NCI-H1417 (cell line): ENCODE results near the gene TACR2.

Experiments
- DNase-seq, 3 experiments: peaks; one replicate each; lab custom pipeline; 2025; lab: John Stamatoyannopoulos, UW

Gene TACR2

DNA sequence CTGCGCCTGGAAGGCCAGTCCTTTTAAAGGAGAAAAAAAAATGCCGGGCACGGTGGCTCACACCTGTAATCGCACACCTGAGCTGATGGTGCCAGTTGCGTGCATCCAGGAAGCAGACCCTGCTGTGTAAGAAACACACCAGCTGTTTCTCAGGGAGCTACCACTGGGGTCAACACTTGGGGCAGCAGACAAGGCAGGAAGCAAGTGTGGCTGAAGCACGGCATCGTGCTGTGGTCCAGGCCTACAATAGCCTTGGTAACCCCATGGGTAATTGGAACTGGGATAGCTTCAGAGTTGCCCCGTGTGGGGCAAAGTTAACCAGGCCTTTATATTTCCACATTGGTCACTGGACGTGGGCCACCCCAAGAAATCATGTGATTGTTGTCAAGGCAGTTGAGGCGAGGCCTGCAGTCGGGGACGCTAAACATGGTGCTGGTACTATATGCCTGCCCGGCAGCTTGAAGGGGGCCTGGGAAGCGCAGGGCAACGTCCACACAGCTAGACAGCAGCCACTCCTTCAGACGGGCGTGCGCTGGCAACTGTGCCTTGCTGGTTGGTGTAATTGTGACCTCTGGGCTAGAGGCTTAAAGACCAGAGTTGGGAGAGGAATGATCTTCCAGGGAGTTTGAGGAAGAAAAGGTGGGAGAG is 2.5 kb upstream of the TACR2 start:
- DNase-seq: no peak

DNA sequence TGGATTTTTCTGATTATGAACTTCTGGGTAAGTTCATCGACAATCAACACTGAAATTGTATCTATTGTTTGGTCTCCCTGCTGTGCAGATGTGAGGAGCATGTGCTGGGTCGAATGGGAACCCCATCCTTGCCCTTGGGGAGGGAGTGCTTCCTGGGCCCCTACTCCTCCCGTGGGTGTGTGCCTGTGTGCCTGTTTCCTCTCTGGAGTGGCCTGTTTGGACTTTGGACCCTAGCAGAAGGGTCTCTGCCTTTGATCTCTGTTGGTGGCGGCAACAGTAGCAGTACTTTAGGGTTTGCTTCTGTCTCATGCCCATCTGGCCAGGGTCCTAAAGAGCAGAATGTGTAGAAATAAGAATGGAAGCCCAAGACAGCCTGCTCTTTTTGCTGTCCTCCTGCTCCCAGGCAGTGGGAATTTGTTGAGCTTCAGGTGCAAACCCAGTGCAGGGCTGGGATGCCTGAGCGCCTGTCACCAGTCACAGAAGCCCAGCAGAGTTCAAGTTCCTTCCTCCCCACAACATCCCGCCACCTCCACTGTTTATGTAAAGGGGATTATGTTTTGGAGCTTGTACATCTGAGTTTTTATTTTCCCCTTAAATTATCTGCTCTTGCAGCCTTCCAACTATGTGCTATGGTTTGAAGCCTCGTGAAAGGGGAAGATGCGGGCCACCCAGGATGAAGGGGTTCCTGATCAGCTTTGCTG is 1.5 kb upstream of the TACR2 start:
- DNase-seq: no peak

DNA sequence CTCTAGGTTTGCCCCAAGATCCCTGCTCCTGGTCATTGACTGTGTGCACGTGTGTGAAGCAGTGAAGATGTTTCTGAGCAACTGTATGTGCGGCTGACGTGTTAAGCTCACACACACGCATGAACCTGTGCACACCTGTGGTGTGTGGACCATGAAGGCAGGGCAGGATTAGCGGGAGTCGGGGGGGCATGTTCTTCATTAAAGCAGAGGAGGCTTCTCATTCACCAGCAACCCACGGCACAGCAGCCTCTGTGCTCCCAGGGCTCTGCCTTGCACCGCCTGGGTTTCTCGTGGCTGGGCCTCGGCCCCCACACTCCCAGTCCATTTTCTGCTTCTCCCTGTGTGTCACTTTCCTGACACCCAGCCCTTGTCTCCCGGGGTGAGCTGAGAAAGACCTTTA is 824 bp upstream of the TACR2 start:
- DNase-seq: no peak

DNA sequence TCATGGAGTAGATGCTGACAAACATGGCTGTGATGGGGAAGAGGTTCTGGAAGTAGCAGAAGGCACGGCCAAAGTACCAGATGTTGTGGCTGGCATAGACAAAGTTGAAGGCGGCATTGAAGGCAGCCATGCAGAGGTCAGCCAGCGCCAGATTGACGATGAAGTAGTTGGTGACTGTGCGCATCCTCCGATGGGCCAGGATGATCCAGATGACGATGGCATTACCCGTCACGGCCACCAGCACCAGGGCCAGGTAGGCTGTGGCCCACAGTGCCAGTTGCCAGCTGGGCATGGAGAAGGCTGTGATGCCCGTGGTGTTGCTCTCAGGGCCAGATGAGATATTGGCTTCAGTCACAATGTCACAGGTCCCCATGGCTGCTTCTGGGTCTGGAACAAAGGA is 767 bp downstream of the TACR2 start:
- no peak for DNase-seq

DNA sequence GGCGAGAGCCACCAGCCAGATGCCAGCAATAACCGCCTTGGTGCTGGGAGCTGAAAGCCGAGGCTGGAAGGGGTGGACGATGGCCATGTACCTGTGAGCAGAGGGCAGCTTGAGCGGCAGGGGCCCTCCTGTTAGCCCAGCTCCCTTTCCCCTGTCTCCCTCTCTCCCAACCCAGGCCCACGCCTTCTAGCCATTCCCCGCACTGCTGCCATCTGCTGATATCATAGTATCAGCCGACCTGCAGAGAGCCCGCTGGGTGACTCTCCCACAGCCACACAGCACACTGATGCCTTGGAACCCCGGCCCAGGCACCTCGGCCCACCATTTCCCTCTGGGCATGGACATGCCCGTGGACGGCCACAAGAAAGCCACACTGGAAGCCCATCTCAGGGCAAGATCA is 1.7 kb downstream of the TACR2 start:
- no peak for DNase-seq

DNA sequence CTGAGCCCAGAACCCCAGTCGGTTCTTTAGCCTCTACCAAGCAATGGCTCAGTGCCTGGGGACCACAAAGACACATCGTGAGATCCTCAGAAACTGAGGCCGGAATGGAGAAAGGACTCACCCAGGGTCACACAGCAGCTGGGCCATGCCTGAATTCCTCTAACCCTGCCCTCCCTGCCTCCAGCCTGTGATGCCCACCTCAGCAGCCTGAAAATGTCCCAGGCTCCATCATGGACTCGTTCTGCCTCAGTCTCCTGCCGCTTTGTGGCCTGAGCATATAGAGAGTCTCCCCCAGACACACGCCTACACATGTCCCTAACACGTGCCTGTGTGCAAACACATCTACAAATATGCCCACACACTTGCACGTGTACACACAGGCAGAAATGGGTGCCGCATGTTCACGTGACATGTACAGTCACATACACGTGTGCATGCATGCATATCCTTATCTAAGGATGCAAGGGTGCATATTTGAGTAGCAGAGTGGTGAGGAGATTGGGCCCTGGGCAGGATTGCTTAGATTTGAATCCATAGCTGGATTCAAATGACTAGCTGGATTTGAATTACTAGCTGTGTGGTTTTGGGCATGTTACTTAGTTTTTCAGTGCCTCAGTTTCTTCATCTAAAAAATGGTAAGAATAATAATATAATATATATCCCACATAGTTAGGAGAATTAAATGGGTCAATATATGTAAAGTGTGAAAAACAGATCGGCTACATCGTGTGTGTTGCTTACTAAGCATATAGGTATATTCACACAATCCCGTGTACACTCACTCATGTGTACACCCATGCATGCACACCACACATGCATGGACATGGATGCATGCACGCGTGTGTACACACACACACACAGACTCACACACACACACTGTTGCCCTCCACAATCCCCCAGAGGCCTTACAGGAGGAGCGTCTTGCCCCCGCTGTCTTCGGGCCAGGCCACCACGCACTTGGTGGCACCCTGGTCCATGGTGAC is 2.4 kb downstream of the TACR2 start:
- no peak for DNase-seq

DNA sequence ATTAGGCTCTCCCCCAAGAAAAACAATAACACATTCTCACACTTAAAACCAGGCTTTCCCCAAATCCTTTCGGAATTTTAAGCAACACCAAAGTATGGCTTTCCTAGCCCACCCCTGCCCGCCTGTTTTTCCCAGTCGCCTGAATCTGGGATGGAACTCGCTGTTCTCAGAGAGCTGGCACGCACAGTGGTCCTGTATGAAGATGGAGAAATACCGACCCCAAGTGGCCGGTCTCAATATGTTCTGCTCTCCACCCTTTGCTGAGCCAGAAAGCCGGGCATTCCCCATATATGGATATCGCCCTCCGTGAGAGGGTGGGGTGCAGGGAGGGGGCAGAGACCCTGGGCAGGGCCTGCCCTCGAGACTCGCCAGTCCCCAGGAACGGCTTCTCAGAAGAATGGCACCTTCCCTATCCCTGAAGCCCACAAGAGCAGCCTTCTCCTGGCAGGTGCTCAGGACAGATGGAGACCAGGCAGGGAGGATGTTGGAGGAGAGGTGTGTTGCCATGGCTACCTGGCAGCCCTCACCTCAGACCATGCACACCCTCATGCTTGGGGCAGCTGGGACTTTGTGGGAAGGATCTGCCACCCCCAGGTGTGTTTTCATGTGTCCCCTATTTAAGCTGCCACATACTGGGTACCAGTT is 3.4 kb downstream of the TACR2 start:
- DNase-seq: peak in 1 of 3 experiments; percentile 18

DNA sequence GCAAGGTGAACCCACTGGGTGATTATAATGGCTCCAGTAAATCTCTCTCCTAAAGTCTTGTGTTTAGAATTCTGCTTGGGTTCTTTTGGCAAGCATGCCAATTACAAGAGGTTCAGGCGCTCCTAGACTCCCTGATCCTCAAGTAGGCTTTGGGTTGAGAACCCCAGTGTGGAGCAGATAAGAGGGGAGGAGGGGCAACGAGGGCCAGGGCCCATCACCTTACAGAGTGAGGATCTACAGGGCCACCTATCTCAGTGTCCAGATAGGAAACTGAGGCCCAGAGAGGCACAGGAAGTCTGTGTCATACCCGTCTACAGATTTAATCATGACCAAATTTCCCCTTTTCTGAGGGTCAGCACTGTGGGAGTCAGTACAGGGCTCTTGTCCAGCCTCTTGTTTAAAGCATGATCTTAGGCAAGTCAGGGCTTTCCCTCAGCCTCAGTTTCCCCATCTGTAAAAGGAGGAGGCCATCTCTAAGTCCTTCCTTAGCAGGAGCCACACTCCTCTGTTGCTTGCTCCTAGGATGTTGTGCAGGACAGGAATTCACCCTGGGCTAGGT is 4.4 kb downstream of the TACR2 start:
- DNase-seq: no peak

DNA sequence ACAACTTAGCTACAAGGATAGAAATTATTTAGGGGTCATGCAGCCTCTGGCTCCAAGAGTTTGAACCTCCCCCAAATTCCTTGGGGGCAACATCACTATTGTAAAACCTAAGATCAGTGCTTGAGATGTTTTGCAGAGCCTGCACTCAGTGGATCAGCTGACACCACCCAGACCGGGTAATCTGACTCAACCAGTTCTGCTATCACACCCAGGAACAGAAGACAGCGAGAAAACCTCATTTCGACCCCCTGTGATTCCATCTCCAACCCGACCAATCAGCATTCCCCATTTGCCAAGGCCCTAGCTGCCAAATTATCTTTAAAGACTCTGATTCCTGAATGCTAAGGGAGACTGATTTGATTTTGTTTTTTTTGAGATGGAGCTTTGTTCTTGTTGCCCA is 5.2 kb downstream of the TACR2 start:
- no peak for DNase-seq

DNA sequence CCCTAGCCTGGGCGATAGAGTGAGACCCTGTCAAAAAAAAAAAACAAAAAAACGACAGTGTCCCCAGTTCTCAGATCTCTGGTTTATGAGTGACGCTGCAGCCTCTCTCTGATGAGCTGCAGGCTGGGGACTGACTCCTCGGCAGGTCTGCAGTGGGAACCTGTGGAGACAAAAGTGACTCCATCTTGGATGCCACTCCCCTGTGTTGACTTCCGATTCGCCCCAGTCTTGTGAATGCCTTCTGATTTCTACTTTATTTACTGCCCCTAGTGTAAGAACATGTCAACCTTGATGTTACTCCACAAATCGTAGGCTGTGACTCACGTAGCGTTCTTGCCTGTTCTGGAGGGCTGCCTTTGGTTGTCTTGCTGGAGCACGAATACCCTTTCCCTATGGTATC is 6.2 kb downstream of the TACR2 start:
- DNase-seq: no peak

DNA sequence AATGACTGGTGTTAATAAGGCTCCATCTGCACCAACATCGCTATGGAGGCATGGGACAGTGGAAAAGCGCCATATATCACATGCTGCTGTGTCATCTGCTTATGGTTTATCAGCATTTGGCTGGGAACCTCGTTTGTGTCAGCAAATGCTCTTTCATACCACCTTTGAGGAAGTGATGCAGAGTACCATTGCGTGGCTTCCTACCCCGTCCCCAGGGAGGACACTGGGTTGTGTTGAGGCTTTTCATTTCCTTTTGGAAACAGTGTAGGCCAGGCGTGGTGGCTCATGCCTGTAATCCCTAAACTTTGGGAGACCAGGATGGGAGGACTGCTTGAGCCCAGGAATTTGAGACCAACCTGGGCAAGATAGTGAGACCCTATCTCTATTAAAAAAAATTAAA is 6.8 kb downstream of the TACR2 start:
- no peak for DNase-seq

DNA sequence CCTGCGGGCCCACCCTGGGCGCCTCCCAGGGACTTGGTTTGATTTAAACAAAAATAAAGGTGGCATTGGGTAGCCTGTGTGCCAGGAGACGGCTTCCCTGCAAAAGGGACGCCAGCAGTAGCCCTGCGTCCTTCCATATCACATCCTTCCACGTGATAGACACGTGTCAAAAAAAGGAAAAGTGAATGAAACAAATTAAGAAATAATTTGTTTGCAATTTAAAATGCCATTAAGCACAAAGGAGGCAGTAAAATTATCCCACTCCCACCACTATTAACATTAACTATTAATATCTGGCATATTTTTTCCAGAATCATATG is 7.6 kb downstream of the TACR2 start:
- DNase-seq: no peak

DNA sequence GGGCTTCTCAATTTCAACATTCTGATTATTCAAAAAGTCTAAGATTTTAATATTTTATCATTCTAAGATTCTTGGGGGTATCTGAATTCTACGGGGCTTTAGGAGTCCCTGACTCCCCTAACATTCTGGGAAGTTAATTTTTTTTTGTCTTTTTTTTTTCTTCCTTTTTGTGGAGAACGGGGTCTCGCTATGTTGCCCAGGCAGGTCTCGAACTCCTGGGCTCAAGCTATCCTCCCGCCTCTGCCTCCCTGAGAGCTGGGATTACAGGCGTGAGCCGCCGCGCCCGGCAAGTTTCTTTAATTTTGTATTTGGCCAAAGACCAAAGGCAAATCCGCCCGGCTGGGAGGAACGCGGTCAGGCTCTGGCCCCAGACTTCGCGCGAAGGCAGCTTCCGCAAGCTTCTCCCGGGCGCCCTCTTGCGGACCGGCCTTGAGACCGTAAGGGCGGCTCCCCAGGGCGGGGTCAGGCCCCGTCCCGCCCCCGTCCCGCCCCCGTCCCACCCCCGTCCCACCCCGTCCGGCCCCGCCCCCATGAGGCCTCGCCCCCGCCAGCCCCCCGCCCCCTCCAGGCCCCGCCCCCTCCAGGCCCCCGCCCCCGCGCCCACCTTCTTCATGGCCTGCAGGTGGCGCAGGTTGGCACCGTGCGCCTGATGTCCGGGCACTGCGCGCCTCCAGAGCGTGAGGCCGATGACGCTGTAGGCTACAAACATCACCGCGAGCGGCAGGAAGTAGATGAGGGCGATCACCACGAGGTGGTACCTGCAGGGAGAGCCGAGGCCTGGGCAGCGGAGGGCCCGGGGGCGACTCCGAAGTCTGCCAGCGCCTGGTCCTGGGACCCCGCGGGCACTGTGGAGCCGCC is 8.2 kb downstream of the TACR2 start:
- DNase-seq: peak; percentile 80 to 93 (median 82)

DNA sequence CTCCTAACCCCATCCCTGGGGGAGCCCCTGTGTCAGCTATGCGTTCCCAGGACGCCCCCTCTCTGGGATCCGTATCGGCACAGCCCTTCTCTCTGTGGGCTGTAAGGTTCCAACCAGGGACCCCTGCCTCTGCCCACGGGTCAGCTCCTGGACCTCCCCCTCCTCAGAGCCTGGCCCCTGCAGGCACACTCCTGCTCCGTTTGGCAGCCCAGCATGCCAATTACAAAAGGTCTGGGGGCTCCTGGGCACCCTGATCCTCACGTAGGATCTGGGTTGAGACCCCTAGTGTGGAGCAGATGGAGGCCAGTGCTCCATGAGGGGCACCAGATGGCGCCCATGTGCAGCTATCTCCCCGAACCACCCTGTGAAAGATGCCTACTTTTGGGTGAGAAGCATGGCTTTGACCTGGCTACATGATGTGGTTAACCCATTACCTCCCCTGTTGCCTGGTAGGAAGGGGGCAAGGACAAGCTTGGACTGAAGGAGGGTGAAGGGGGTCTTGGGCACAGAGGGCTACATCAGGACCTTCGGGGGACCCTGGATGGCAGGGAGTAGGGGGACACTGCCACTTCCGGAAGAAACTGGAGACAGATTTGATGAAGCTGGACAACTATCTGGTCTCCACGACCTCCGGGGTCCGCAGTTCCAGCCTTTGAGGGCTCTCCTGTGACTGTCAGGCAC is 9.0 kb downstream of the TACR2 start:
- DNase-seq: peak in 2 of 3 experiments; percentile 18 to 45

DNA sequence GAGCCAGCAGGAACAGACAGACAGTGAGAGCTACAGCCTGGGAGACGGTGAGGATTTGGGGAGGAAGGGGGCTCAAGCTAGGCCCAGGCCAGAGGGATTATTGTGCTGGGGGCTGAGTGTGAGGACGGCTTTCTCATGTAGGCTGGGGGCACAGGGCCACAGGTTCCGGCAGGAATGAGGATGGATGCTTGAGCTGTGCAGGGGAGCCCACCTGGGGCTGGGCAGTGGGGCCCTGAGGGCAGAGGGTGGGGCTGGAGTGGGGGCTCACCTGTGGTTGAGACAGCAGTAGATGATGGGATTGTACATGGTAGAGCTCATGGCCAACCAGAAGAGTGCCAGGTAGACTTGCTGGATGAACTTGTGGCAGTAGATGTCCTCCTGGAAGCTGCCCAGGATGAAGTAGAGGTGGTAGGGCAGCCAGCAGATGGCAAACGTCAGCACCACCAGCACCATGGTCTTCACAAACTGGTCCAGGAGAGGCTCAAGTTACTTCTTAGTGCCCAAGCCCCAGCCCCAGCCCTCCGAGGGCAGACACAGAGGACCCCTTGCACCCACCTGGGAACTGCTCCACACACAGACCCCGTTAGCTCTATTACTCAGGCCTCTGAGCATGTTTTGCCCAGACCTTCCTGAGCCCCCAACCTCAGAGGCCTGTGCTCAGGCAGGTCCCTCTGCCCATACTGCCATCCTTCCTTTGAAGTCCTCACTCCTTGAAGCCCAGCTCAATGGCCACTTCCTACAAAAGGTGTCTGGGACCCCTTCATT is 9.7 kb downstream of the TACR2 start:
- DNase-seq: no peak

DNA sequence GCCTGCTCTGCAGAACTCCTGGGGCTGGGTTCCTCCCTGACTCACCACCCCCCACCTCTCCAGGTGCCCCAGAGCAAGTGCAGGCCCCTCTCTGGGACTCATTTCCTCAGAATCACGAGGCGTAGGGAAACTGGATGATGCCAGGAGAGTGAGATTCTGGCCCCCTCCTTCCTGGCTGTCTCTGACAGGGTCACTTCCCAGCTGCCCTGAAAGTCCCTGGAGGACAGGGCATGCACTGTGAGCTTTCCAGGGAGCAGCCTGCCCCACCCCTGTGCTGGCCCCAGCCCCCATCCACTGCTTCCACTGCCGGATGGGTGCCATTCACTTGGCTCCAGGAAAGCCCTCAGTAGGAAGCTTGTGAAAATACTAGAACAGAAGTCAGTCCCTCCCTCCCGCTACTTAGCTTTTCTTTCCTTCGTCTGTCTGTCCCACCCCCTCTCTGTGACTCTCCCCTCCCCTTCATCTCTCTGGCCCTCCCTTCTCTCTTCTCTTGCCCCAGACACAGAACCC is 10.4 kb downstream of the TACR2 start:
- no peak for DNase-seq

DNA sequence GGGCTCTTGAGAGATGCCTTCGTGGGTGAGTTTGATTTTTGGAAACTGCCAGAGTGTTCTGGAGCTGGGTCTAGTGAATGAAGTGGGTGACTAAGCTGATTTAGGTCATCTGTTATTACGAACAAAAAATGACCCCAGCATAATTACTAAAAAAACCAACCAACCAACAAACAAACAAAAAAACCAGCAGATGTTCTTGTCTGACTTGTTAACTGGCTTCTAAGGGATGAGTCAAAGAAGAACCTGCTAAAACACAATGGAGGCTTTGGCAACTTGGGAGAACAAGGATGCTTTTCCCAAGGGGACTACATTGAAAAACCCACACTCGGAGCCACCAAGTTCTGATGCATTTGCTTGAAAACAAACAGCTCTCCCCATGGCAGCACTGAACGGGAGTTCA is 11.5 kb downstream of the TACR2 start:
- DNase-seq: no peak

DNA sequence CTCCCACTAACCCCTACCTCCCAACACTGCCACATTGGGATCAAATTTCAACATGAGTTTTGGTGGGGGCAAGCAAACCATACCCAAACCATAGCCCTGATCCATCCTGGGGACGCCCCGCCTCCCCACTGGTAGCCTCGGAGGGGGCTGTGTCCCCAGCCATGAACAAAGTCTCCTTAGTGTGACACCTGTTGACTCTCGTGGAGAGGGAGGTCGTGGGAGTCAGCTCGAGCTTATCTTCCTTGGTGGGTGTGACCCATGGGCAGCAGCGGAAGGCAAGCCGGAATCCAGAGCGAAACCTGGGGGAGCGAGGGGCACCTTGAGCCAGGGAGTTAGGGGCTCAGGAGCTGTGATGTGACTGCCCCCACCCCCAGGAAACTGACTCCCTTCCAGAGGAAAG is 11.9 kb downstream of the TACR2 start:
- DNase-seq: no peak

DNA sequence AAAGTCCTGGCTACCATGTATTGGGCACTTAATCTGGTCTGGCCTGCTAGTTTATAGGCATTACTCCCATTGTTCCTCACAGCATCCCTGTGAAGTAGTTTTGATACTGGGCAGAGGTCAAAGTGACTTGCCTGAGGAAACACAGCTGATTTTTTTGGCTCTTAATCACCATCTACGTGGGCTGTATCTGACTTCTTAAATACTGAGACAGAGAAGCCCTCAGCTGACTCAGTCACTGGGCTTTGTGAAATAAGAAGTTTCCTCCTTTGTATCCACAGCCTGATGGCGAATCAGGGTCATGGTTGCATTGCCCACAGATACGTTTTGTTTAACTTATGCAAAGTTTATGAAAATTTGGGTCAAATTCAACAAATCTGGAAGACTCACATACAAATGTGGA is 13.2 kb downstream of the TACR2 start:
- DNase-seq: no peak

DNA sequence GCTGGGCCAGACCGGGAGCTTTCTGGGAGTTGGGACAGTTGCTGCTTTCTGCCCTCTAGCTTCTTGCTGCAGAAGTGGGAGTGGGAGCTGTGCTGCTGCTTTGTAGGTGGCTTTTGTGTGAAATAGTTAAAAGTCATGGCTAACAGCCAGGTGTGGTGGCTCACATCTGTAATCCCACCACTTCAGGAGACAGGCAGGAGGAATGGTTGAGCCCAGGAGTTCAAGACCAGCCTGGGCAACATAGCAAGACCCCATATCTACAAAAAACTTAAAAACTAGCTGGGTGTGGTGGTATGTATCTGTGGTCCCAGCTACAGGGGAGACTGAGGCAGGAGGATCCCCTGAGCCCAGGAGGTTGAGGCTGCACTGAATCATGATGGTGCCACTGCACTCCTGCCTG is 13.7 kb downstream of the TACR2 start:
- no peak for DNase-seq
